Activated effector memory CD4-positive, alpha-beta T cell treated with anti-CD3 and anti-CD28 coated beads, Interleukin-2, amount 50 U/mL, for 16 hours (primary cell): ENCODE results near the gene CYSRT1.

ENCODE experiments used
- DNase-seq: peaks from one replicate; pipeline ENCODE4 v3.0.0-alpha.2; 2020

Gene CYSRT1, protein sequence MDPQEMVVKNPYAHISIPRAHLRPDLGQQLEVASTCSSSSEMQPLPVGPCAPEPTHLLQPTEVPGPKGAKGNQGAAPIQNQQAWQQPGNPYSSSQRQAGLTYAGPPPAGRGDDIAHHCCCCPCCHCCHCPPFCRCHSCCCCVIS

DNA sequence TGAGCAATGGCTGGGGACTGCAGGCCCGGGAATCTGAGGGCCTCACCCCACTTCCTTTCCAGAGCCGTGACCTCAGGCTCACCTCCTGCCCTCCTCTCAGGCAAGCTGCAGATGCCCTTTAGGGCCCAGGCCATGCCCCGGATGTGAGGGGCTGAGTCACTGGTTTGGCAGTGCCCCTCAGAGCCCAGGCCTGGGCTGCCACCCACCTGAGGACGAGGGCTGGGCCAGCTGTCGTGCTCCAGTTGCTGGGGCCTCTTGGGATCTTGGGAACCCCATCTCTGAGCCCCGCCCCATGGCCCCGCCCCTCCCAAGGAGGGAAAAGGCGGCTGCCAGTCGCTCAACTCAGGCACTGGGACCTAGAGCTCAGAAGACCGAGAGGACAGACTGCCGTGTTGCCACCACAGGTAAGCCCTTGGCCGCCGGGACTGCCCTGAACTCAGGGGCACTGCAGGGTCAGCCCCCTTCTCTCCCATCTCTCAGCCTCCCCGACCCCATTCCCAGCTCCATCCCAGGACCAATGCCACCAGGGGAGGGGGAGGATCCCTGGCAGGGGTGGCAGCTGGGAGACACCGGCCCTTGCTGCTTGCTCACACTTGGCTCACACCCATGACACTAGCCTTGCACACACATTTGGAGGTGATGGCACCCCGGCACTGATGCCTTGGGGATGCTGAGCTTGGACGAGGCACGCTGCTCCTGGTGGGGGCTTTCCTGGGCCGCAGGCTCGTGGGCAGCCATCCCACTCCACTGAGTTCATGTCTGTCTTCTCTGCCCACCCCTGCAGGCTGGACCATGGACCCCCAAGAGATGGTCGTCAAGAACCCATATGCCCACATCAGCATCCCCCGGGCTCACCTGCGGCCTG lies at the start of gene CYSRT1:
Gene CYSRT1 (plus strand): TSS at position 345 of the 865 bp plus-strand sequence. CDS start 448 bp downstream, at position 793.
- DNase-seq = no peak

DNA sequence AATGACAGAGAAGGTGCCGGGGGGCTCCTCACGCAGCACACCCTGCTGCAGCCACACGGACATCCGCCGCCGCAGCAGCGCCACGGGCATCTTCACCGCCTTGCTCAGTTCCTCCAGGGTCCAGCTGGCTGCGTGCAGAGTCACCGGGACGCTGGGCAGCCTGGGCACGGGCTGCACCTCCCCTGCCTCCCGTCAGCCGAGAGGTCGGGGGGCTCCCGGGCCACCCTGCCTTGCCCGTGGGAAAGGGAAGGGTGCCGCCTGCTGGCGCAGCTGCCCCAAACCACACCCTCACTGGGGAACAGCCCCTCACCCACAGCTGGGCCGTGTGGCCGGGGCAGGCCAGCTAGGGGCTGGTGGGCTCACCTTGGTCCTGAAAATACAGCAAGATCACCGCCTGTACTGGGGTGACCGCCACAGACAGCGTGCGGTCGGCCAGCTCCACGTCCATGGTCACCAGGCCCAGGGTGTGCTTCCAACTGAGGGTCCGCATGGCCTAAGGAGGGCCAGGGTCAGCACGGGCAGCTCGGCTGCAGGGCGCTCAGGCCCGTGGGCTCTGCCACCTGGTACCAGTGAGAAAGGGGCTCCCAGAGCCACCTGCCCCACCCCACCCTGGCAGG lies 49.5 kb upstream of the CYSRT1 start:
- no peak for DNase-seq

DNA sequence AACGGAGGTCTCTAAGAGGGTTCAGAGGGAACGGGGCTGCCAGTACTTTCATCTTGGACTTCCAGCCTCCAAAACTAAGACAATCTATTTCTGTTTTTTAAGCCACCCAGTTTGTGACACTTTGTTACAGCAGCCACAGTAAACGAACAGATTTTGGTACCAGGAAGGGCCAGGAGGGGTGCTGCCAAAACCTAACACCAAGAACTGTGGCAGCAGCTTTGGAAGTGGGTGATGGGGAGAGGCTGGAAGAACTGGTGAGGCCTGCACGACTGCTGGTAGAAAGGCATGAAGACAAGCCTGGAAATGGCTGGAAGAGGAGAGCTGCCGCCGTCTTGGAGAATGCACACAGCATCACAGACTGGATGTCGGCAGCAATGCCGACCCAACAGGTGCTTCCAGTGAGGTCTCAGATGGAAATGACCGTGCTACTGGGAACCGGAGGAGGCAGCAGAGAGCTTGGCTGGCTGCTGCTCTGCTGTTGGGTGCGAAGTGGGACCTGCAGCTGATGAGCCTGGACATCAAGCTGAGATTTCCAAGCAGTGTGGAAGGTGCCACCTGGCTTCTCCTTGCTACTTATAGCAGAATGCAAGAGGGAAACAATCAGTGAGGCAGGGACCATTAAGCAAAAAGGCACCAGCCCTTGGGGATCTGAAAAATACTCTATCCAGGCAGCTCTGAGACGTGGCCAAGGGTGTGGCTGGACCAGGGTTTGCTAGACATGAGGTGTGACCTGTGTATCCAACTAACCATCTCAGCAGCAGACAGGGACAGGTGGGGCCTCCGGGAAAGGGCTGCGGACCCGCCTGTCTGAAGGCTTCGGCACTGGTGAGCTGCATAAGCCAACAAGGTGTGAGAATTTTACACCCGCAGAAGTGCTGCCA lies 48.4 kb upstream of the CYSRT1 start:
- DNase-seq = peak; percentile 69

DNA sequence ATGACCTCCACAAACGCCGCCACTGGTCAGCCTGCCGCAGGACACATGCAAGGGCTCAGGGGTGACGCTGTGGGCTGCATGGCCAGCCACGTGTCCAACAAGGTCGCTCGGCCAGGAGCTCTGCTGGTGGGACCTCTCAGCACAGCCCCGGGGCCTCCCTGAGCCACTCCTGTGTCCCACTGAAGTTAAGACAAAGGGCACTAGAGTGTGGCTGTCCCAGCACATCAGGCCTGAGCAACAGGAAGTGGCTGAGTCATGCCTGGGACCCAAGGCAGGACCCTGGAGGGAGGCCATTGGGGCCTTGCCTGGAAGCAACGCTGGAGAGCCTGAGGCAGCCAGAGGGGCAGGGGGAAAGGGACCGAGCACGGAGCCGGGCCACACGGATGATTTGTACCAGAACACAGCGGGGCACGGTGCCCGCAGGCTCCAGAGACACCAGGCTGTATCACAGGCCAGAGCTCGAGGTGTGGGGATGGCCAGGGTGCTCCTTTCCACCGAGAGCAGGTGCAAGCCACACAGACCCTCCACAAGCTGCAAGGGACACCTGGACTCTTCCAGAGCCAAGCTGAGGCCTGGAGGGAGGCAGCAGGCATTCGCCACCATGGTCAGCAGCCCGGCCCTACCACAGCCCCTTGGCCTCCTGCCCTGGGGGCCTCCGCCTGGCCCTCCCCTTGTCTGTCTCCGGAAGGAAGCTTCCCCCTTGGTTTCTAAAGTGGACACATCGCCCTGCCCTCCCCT lies 46.6 kb upstream of the CYSRT1 start:
- no peak for DNase-seq

DNA sequence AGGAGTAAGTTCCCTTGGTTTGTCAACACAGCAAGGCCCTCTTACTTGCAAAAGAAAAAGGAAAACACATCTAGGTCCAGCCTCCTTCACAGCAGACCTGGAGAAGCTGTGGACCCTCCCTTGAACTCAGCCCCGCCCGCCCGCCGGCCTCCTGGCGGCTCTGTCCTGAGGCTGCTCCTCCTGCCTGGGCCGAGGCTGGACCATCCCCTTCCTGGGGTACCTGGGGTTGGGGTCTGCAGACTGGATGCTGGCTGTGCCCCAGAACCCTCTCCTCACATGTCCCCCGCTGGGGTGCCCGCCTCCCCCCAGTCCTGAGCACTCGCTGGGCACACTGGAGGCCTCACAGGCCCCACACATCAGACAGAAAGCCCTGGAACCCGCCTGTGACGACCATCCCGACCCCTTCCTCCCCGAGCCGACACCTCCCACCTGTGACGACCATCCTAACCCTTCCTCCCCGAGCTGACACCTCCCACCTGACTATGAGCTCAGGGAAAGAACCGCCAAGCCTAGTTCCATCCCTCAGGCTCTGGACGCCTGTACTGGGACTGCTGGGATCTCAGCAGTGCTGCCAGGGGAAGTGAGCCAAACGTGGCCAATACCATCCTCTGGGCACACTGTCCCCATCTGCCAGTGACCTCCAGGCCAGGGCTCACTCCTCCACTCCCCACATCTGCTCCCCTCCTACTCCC lies 45.9 kb upstream of the CYSRT1 start:
- no peak for DNase-seq

DNA sequence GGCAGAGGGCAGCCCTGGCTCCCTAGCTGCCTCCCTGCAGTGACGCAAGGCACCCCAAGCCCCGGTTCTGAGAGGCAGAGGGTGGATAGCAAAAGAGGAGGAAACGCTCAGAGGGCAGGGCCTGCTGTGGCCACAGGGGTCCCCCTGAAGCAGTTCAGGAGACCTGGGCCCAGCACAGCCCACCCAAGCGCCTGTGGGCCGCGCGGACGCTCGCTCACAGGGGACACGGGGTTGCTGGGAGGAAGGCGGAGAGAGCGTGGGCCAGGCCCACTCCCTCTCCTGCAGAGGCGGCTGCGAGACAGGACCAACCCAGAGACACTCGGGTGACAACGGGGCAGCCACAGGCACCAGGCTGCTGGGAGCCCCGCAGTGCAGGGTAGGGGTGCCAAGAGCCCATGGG lies 45.2 kb upstream of the CYSRT1 start:
- DNase-seq = no peak

DNA sequence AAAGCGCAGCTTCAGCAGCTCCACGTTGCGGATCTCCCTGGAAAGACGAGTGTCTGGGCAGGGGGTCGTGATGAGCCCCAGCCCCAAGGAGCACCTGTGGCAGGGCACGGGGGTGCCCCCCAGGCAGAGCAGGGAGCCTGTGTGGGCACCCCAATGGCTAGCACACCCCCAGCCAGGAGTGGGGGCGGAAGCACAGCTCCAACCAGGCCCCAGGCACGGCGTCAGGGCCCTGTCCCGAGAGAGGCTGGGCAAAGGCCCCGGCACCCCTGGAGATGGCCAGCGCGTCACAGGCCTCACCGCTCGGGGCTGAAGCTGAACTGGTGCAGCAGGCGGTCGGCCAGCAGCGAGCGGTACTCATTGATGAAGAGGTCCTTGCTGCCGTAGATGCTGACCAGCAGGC lies 44.5 kb upstream of the CYSRT1 start:
- no peak for DNase-seq

DNA sequence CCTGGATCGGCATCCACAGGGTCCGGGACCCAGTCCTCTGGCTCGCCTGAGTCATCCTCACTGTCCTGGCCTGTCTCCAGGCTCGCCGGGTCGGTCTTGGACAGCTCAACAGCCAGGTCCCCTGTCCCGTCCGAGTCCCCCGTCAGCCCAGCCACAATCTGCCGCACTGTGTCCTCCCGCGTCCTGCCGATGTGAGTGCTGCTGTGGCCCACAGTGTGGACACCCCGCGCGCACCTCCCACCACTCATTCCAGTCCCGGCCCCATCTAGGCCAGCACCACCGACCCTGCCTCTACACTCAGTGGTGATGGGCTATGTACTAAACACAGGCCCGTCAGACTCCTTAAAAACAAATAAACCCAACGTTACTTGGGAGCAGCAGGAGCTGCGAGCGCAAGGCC lies 43.3 kb upstream of the CYSRT1 start:
- no peak for DNase-seq

DNA sequence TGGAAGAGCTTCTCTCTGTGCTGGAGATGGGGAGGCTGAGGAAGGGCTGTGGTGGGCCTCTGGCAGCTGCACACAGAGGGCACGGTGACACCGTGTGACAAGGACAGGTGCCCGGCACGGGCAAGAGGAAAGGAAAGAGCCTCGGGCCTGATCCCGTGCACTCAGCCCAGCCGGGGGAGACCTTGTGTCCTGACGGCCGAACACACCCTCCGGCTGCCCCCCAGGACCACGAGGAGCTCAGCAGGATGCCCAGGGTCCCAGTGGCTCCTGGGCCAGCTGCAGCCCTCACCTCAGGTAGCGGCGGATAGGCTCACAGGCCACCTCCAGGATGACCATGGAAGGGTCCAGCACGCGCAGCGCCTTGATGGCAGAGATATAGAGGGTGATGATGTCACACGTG lies 42.1 kb upstream of the CYSRT1 start:
- DNase-seq = no peak

DNA sequence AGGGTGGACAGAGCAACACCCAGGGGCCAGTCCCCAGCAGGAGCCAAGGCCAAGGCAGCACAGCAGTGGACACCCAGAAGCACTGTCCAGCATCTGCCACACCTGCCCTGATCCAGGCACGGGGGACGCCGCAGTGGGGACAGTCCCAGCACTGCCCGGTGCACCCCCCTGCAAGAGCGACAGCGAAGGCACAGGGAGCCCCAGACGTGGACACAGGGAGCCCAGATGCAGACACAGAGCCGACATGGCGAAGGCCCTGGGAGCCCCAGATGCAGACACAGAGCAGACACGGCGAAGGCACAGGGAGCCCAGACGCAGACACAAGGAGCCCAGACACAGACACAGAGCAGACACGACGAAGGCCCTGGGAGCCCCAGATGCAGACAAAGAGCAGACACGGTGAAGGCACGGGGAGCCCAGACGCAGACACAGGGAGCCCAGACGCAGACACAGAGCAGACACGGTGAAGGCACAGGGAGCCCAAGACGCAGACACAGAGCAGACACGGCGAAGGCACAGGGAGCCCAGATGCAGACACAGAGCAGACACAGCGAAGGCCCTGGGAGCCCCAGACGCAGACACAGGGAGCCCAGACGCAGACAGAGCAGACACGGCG lies 40.9 kb upstream of the CYSRT1 start:
- DNase-seq = no peak

DNA sequence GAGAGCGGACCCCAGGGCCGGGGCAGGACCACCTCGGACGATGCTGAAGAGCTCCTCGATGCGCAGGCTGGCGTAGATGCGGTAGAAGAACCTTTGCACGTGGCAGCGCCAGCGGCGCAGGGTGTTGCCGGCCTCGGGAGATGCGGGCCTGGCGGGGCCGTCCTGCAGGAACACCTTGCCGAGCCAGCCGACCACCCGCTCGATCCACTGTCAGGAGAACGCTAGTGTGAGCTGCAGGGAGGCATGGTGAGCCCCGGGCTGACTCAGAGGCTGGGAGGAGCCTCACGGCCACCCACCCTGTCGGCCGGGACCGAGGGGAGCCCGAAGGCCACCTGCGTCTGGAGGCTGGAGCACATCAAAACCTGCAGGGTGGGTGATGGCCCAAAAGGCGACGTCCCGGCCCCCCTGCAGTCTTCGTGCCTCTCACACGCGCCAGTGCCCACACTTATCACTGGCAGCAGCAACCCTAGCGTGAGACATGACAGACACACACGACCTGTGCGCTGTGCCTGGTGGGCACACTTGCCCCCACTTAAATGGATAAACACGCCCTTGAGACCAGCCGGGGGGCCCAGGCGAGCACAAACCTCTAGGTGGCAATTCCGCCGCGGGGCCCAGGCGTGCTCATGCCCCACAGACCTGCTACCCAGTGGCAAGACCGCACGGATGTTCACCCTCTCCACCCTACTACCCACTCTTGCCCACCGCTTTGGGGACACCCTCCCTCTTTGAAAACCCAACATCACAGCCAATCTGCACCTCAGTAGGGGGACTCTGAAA lies 39.9 kb upstream of the CYSRT1 start:
- DNase-seq = no peak

DNA sequence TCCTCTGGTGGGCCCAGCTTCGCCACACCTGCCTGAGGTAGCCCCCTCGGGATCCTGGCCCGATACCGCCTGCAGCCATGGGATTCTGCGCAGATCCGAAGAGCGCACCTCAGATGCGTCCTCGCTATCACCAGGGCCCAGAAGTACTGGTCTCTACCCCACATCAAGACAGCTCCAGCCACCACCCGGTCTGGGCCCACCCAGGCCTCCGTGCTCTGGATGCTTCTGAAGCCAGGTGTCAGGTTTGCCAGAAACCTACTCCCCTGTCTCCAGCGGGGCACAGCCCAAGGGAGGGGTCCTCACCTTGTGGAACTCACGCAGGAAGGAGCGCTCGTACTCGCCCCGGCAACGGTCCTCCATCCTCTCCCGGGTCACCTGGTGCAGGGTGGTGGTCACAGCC lies 39.1 kb upstream of the CYSRT1 start:
- no peak for DNase-seq

DNA sequence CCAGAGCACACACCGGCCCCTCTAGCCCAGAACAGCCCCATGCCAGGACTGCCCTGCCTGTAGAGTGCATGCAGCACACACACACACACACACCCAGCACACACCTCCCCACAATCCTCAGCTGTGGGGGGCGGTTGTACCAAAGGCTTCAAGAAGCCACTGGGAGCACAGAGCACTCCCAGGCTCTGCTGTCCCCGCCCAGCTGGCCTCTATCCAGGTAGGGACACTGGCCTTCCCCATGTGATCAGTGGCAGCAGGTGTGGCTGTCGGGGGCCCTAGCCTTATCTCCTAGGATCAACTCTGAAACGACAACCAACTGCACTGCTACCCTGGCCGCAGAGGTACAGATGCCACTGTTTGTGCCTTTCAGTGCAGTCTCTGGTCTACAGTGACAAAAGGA lies 38.6 kb upstream of the CYSRT1 start:
- DNase-seq = no peak

DNA sequence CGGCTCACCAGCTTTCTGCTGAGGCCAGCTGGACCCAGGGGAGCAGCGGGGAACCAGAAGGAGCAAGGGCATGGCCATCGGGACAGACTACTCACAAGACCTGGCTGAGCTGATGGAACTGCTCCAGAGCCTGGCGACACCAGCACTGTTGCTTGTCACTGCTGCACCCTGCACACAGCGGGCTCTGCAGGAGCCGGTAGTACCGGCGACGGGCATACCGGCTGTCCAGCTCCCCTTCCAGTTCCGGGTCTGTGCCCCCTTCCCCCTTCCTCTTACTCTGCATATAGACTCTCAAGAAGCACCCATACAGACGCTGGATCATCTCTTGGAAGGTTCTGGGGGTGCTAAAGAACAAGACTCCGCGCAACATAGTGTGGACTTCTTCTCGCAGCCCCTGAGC lies 37.6 kb upstream of the CYSRT1 start:
- no peak for DNase-seq

DNA sequence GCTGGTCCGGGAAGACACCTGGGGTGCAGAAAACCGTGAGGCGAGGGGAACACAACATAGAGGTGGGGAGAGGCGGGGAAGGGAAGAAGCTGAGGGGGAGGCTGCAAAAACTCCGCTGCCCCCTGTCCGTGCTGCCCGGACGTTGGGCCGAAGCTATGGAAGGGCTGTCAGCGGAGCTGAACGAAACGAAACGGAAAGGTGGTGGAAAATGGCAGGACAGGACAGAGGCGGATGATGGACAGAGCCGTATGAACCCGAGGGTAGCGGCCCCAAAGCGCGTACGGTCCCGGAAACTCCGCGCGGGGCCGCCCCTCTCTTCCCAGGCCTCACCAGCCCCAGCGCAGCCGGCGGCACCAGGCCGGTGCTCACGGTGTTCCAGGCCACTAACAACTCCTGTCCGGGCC lies 36.9 kb upstream of the CYSRT1 start:
- DNase-seq = no peak

DNA sequence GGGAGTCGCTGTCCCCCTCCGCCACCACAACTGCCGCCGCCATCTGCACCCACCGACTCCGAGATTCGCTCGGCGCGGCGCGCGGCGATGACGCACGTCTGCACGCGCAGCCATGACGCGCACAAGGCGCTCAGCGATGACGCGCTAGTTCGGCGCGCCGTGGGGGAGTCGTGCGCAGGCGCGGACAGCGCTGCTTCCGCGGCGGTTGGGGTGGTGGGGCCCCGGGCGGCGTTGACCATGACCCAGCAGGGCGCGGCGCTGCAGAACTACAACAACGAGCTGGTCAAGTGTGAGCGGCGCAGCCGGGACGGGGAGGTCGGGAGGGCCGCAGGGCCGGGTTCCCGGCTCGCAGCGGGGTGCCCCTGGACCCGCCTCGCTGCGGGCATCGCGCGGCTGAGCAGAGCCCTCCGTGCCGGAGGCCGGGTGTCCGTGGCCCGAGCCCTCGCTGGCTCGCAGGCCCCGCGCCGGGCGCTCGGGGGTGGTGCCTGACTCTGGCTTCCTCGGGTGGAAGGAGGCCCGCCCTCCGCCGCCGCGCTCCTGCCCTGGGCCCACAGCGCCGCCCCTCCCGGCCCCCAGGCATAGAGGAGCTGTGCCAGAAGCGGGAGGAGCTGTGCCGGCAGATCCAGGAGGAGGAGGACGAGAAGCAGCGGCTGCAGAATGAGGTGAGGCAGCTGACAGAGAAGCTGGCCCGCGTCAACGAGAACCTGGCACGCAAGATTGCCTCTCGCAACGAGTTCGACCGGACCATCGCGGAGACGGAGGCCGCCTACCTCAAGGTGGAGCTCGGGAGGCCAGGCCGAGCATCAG lies 36.3 kb upstream of the CYSRT1 start, which contains the start of the genes ANAPC2 and SSNA1:
Gene ANAPC2 (minus strand): TSS at position 71 of the 807 bp plus-strand sequence. CDS start 28 bp downstream, at position 43.
Gene SSNA1 (plus strand): TSS at position 187 of the 807 bp plus-strand sequence. CDS start 51 bp downstream, at position 238.
- peak; percentile 98 for DNase-seq

DNA sequence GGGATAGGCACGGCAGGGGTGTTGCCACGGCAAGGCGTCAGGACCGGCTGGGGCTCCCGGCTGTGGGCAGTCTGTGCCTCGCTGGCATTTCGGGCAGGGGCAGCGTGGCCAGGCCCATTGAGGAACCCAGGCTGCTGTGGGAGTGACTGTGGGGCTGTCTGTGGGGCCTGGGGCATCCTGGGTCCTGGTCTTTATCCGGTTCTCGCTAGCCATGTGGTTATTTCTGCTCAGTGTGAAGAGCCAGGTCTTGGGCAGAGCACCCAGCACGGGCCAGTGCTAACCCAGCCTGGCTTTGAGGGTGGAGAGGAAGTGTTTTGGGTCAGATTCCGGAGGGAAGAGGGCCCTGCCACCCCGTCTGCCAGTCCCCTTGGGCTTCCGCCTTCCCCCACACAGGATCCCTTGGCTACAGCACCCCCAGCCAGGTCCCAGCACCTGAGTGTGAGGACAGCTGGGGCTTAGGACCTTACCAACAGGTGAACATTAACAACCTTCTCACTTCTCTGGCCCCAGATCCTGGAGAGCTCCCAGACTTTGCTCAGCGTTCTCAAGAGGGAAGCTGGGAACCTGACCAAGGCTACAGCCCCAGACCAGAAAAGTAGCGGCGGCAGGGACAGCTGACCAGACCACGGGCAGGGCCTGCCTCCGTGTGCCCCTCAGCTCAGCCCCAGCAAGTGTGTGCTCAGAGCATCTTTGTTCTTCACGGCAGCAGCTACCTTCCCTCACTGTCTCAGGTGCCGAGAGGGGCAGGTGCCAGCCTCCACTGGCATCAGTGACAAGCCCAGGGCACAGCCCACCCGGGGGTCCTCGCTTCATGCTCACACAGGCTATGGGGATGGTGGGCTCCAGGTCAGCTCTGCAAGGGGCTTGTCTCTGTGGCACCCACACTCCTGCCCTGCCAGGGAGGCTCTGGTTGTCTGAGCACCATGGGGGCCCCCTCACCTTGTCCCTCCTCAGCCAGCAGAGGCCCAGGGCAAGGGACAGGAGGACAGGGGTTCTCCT lies 35.4 kb upstream of the CYSRT1 start:
- no peak for DNase-seq

DNA sequence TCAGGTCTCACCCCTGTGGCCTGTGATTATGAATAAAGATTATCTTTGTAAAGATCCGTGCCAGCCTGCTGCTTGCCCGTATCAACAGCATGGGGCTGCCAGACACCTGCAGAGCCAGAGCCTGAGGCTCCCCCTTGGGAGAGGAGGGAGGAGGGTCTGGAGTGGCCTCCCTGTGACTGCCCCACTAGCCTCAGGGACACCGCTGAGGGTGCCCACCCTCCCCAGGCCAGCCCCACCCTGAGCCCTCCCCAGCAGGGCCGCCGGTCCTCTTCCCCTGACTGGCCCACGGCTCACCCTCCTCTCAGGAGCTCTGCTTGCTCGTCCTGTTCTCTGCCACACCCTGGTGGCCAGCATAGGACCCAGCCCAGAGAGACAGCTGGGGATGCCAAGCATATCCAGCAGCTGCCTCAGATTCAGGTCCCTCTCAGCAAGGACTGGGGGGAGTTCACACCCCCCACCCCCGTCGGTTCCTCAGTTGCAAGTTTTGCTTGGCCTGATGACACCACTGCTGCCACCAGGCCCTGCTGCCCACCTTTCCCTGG lies 34.6 kb upstream of the CYSRT1 start:
- no peak for DNase-seq
